Measurements from ENCODE around the gene MTNR1A.

MTNR1A gene

GRCh38 chr4:186545436-186545835, 9.9 kb downstream of the MTNR1A start:
- no peak overlapping the region for H3K27ac ChIP-seq (ENCODE audit: low read length, poor library complexity, severe bottlenecking)
- no peak overlapping the region for H3K23ac ChIP-seq (ENCODE audit: low read length in 2 of 2)
- no peak overlapping the region for H3K9ac ChIP-seq (ENCODE audit: low read length)
- H3K18ac ChIP-seq (ENCODE audit: low read depth in 1 of 2, low read length in 2 of 2) = no peak overlapping the region
- H2BK5ac ChIP-seq (ENCODE audit: low read depth, low read length, poor library complexity, severe bottlenecking) = no peak overlapping the region
- H4K91ac ChIP-seq (ENCODE audit: low read length) = no peak overlapping the region
- no peaks in the 10 kb centered on the region for H3K36me3 ChIP-seq (ENCODE audit: control insufficient read depth in 1 of 2, insufficient read depth in 2 of 2, low read depth in 1 of 2, low read length in 2 of 2)
- no peak overlapping the region for H2BK120ac ChIP-seq (ENCODE audit: low read depth, low read length)
- H3K9me3 ChIP-seq (ENCODE audit: control insufficient read depth, low read length) = peaks cover 10% of the 10 kb centered on the region
- H2AK5ac ChIP-seq (ENCODE audit: low read length, severe bottlenecking) = no peak overlapping the region
- H3K14ac ChIP-seq (ENCODE audit: low read length in 2 of 2) = no peak overlapping the region
- no peak overlapping the region for H3K4me3 ChIP-seq (ENCODE audit: insufficient read depth in 1 of 2, low read depth in 1 of 2, low read length in 2 of 2)
- DNase-seq = no peak
- H2BK12ac ChIP-seq (ENCODE audit: low read length in 2 of 2) = no peak overlapping the region
- no peak overlapping the region for H4K8ac ChIP-seq (ENCODE audit: low read length)
- H3K4ac ChIP-seq (ENCODE audit: low read depth in 1 of 2, low read length in 2 of 2) = no peak overlapping the region
- no peak overlapping the region for H3K4me2 ChIP-seq (ENCODE audit: low read length, poor library complexity, severe bottlenecking)
- WGBS = 84% methylated on average over 7 of the region's 7 CpGs
- peaks cover 6 to 23% of the 10 kb centered on the region in 2 experiments for H3K27me3 ChIP-seq (ENCODE audit: control insufficient read depth in 1 of 2, insufficient read depth in 1 of 2, low read length in 2 of 2)
- no peak overlapping the region for H2BK15ac ChIP-seq (ENCODE audit: low read depth, poor library complexity, severe bottlenecking)
- H3K79me1 ChIP-seq (replicated peaks; ENCODE audit: low read length, poor library complexity, severe bottlenecking) = no peaks in the 10 kb centered on the region
- no peak overlapping the region for H2AFZ ChIP-seq (ENCODE audit: low read depth, low read length)
- H3K4me1 ChIP-seq (ENCODE audit: control insufficient read depth, insufficient read depth, low read depth, low read length) = no peaks in the 10 kb centered on the region

GRCh38 chr4:186543206-186543605, 12.2 kb downstream of the MTNR1A start:
- H3K27ac ChIP-seq (ENCODE audit: low read length, poor library complexity, severe bottlenecking) = no peak overlapping the region
- H3K9me3 ChIP-seq (ENCODE audit: control insufficient read depth, low read length) = peaks cover 13% of the 10 kb centered on the region
- no peak overlapping the region for H4K8ac ChIP-seq (ENCODE audit: low read length)
- H3K36me3 ChIP-seq (ENCODE audit: control insufficient read depth in 1 of 2, insufficient read depth in 2 of 2, low read depth in 1 of 2, low read length in 2 of 2) = no peaks in the 10 kb centered on the region
- H3K18ac ChIP-seq (ENCODE audit: low read depth in 1 of 2, low read length in 2 of 2) = no peak overlapping the region
- no peak for DNase-seq
- no peak overlapping the region for H2BK12ac ChIP-seq (ENCODE audit: low read length in 2 of 2)
- no peak overlapping the region for H3K4me3 ChIP-seq (ENCODE audit: insufficient read depth in 1 of 2, low read depth in 1 of 2, low read length in 2 of 2)
- H4K91ac ChIP-seq (ENCODE audit: low read length) = no peak overlapping the region
- no peak overlapping the region for H2BK5ac ChIP-seq (ENCODE audit: low read depth, low read length, poor library complexity, severe bottlenecking)
- H3K4me2 ChIP-seq (ENCODE audit: low read length, poor library complexity, severe bottlenecking) = no peak overlapping the region
- no peak overlapping the region for H3K4ac ChIP-seq (ENCODE audit: low read depth in 1 of 2, low read length in 2 of 2)
- H2AFZ ChIP-seq (ENCODE audit: low read depth, low read length) = no peak overlapping the region
- no peaks in the 10 kb centered on the region for H3K79me1 ChIP-seq (replicated peaks; ENCODE audit: low read length, poor library complexity, severe bottlenecking)
- no peak overlapping the region for H2BK120ac ChIP-seq (ENCODE audit: low read depth, low read length)
- H2AK5ac ChIP-seq (ENCODE audit: low read length, severe bottlenecking) = no peak overlapping the region
- no peak overlapping the region for H3K9ac ChIP-seq (ENCODE audit: low read length)
- no peak overlapping the region for H3K14ac ChIP-seq (ENCODE audit: low read length in 2 of 2)
- 93% methylated on average over 2 of the region's 2 CpGs for WGBS
- no peak overlapping the region for H3K23ac ChIP-seq (ENCODE audit: low read length in 2 of 2)
- H3K4me1 ChIP-seq (ENCODE audit: control insufficient read depth, insufficient read depth, low read depth, low read length) = no peaks in the 10 kb centered on the region
- H3K27me3 ChIP-seq (ENCODE audit: control insufficient read depth in 1 of 2, insufficient read depth in 1 of 2, low read length in 2 of 2) = peaks cover 3 to 8% of the 10 kb centered on the region in 2 experiments
- no peak overlapping the region for H2BK15ac ChIP-seq (ENCODE audit: low read depth, poor library complexity, severe bottlenecking)

DNA sequence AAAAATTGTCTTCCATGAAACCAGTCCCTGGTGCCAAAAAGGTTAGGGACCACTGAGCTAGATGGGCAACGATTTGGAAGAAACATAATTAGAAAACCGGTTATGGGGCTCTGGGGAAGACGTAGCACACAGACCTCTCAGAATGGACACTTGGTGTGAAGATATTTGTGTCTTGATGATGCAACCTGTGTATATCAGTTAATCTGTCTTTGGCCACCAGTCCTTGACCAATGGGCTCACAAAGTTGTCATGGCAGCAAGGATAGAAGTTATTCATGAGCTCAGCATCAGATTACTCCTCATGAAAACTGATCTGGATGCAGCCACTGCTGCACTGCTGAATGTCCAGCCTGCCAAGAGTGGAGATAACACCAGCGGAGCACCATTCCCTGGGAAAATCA, 13.6 kb downstream of the MTNR1A start:
- no peak overlapping the region for H3K14ac ChIP-seq (ENCODE audit: low read length in 2 of 2)
- no peak overlapping the region for H2AK5ac ChIP-seq (ENCODE audit: low read length, severe bottlenecking)
- H2BK15ac ChIP-seq (ENCODE audit: low read depth, poor library complexity, severe bottlenecking) = no peak overlapping the region
- 83% methylated on average over 4 of the region's 4 CpGs for WGBS
- H3K27me3 ChIP-seq (ENCODE audit: control insufficient read depth in 1 of 2, insufficient read depth in 1 of 2, low read length in 2 of 2) = peaks cover 5 to 8% of the 10 kb centered on the region in 2 experiments
- H3K4me2 ChIP-seq (ENCODE audit: low read length, poor library complexity, severe bottlenecking) = no peak overlapping the region
- H2BK12ac ChIP-seq (ENCODE audit: low read length in 2 of 2) = no peak overlapping the region
- H4K8ac ChIP-seq (ENCODE audit: low read length) = no peak overlapping the region
- H3K4ac ChIP-seq (ENCODE audit: low read depth in 1 of 2, low read length in 2 of 2) = no peak overlapping the region
- no peak overlapping the region for H3K27ac ChIP-seq (ENCODE audit: low read length, poor library complexity, severe bottlenecking)
- no peaks in the 10 kb centered on the region for H3K4me1 ChIP-seq (ENCODE audit: control insufficient read depth, insufficient read depth, low read depth, low read length)
- H2BK5ac ChIP-seq (ENCODE audit: low read depth, low read length, poor library complexity, severe bottlenecking) = no peak overlapping the region
- H4K91ac ChIP-seq (ENCODE audit: low read length) = no peak overlapping the region
- H3K9me3 ChIP-seq (ENCODE audit: control insufficient read depth, low read length) = peaks cover 13% of the 10 kb centered on the region
- H3K36me3 ChIP-seq (ENCODE audit: control insufficient read depth in 1 of 2, insufficient read depth in 2 of 2, low read depth in 1 of 2, low read length in 2 of 2) = no peaks in the 10 kb centered on the region
- H2AFZ ChIP-seq (ENCODE audit: low read depth, low read length) = no peak overlapping the region
- no peak overlapping the region for H3K18ac ChIP-seq (ENCODE audit: low read depth in 1 of 2, low read length in 2 of 2)
- DNase-seq = no peak
- no peak overlapping the region for H2BK120ac ChIP-seq (ENCODE audit: low read depth, low read length)
- no peak overlapping the region for H3K23ac ChIP-seq (ENCODE audit: low read length in 2 of 2)
- H3K9ac ChIP-seq (ENCODE audit: low read length) = no peak overlapping the region
- no peaks in the 10 kb centered on the region for H3K79me1 ChIP-seq (replicated peaks; ENCODE audit: low read length, poor library complexity, severe bottlenecking)
- H3K4me3 ChIP-seq (ENCODE audit: insufficient read depth in 1 of 2, low read depth in 1 of 2, low read length in 2 of 2) = no peak overlapping the region

GRCh38 chr4:186537843-186538521, 17.4 kb downstream of the MTNR1A start:
- H3K14ac ChIP-seq (ENCODE audit: low read length in 2 of 2) = no peak overlapping the region
- H2BK120ac ChIP-seq (ENCODE audit: low read depth, low read length) = no peak overlapping the region
- H3K4ac ChIP-seq (ENCODE audit: low read depth in 1 of 2, low read length in 2 of 2) = no peak overlapping the region
- H3K79me1 ChIP-seq (replicated peaks; ENCODE audit: low read length, poor library complexity, severe bottlenecking) = no peaks in the 10 kb centered on the region
- H3K27ac ChIP-seq (ENCODE audit: low read length, poor library complexity, severe bottlenecking) = no peak overlapping the region
- H2AK5ac ChIP-seq (ENCODE audit: low read length, severe bottlenecking) = no peak overlapping the region
- no peak overlapping the region for H2BK12ac ChIP-seq (ENCODE audit: low read length in 2 of 2)
- peaks cover 0 to 5% of the 10 kb centered on the region in 2 experiments for H3K27me3 ChIP-seq (ENCODE audit: control insufficient read depth in 1 of 2, insufficient read depth in 1 of 2, low read length in 2 of 2)
- no peak overlapping the region for H4K8ac ChIP-seq (ENCODE audit: low read length)
- no peaks in the 10 kb centered on the region for H3K4me1 ChIP-seq (ENCODE audit: control insufficient read depth, insufficient read depth, low read depth, low read length)
- H2BK5ac ChIP-seq (ENCODE audit: low read depth, low read length, poor library complexity, severe bottlenecking) = no peak overlapping the region
- no peak overlapping the region for H2AFZ ChIP-seq (ENCODE audit: low read depth, low read length)
- H4K91ac ChIP-seq (ENCODE audit: low read length) = no peak overlapping the region
- no peak overlapping the region for H3K18ac ChIP-seq (ENCODE audit: low read depth in 1 of 2, low read length in 2 of 2)
- 83% methylated on average over 18 of the region's 19 CpGs for WGBS
- no peak overlapping the region for H3K9ac ChIP-seq (ENCODE audit: low read length)
- no peak for DNase-seq
- no peak overlapping the region for H3K23ac ChIP-seq (ENCODE audit: low read length in 2 of 2)
- no peak overlapping the region for H2BK15ac ChIP-seq (ENCODE audit: low read depth, poor library complexity, severe bottlenecking)
- H3K36me3 ChIP-seq (ENCODE audit: control insufficient read depth in 1 of 2, insufficient read depth in 2 of 2, low read depth in 1 of 2, low read length in 2 of 2) = no peaks in the 10 kb centered on the region
- no peak overlapping the region for H3K4me3 ChIP-seq (ENCODE audit: insufficient read depth in 1 of 2, low read depth in 1 of 2, low read length in 2 of 2)
- H3K4me2 ChIP-seq (ENCODE audit: low read length, poor library complexity, severe bottlenecking) = no peak overlapping the region
- H3K9me3 ChIP-seq (ENCODE audit: control insufficient read depth, low read length) = peaks cover 10% of the 10 kb centered on the region
